ENCODE data around the gene NAT9.

NAT9 gene

GRCh38 chr17:74773871-74774286 lies 2.3 kb downstream of the NAT9 start:
- no peak overlapping the region for H3K4me3 ChIP-seq (ENCODE audit: low read depth, low read length)
- no peak for DNase-seq (ENCODE audit: low read depth)
- no peak for TF ChIP-seq CTCF (IDR thresholded peaks at IDR 0.05; ENCODE audit: insufficient read depth, low read depth, low read length, missing control alignments)

DNA sequence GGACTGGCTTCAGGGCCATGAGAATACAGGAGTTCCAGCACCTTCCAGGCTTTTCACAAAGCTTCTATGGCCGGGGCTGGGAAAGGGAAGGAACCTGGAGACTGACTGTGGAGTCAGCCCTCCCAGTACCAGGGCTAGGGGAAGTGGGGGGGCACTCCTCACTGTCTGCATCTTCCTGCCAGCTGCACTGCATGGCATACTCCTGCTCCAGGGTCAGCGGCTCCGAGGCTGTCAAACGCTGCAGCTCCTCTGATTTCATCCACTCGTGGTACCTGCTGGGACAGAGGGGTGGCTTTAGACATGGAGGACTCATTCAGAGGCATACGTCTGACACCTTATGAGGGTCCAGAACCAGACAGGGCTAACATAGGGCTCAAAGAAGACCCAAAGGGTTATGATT lies 2.7 kb downstream of the NAT9 start:
- no peak for DNase-seq (ENCODE audit: low read depth)
- no peak overlapping the region for H3K4me3 ChIP-seq (ENCODE audit: low read depth, low read length)
- TF ChIP-seq CTCF (IDR thresholded peaks at IDR 0.05; ENCODE audit: insufficient read depth, low read depth, low read length, missing control alignments) = no peak

DNA sequence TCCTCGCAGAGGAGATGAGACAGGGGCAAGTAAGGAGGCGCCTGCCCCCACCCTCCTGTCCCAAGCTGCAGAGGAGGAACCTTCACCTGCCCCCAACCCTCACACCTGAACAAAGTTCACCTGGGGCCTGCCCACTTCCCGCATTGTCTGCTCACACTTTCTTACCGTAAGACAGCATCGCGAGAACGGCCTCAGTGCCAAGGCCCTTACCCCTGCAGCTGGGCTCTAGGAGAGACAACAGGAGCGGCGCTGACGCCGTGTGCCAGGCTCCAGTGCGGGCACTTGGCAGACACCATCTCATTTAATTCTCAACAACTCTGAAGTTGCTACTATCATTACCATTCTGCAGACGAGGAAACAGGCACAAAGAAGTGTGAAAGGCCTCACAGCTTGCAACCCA lies 4.1 kb downstream of the NAT9 start:
- no peak overlapping the region for H3K4me3 ChIP-seq (ENCODE audit: low read depth, low read length)

GRCh38 chr17:74771319-74771914 lies 4.7 kb downstream of the NAT9 start:
- TF ChIP-seq CTCF (IDR thresholded peaks at IDR 0.05; ENCODE audit: insufficient read depth, low read depth, low read length, missing control alignments) = no peak
- no peak overlapping the region for H3K4me3 ChIP-seq (ENCODE audit: low read depth, low read length)
- DNase-seq (ENCODE audit: low read depth) = no peak

More for the DNA sequence above, 4.1 kb downstream of the NAT9 start:
- DNase-seq (ENCODE audit: low read depth) = no peak
- TF ChIP-seq CTCF (IDR thresholded peaks at IDR 0.05; ENCODE audit: insufficient read depth, low read depth, low read length, missing control alignments) = no peak

GRCh38 chr17:74770498-74771318 lies 5.4 kb downstream of the NAT9 start:
- DNase-seq (ENCODE audit: low read depth) = peak; percentile 74
- TF ChIP-seq CTCF (IDR thresholded peaks at IDR 0.05; ENCODE audit: insufficient read depth, low read depth, low read length, missing control alignments) = peak; percentile 88
- H3K4me3 ChIP-seq (ENCODE audit: low read depth, low read length) = no peak overlapping the region

GRCh38 chr17:74769856-74770497 lies 6.2 kb downstream of the NAT9 start:
- no peak for DNase-seq (ENCODE audit: low read depth)
- H3K4me3 ChIP-seq (ENCODE audit: low read depth, low read length) = no peak overlapping the region
- TF ChIP-seq CTCF (IDR thresholded peaks at IDR 0.05; ENCODE audit: insufficient read depth, low read depth, low read length, missing control alignments) = no peak

All from GM12865 (cell line).